T-helper 1 cell treated with Interleukin-12 subunit alpha and Interleukin-12 subunit beta and Interleukin-4 antibody, amounts not matched to agents 30 μg/mL and 1 μg/mL, for 36 hours (primary cell): Measurements from ENCODE around the gene ACOXL.

Experiments
- H3K27ac Mint-ChIP-seq: one replicate; pipeline ENCODE4 v1.8.0; 2021; ENCODE audit warnings: mild to moderate bottlenecking, mixed read lengths
- H3K27me3 Mint-ChIP-seq: one replicate; pipeline ENCODE4 v1.8.0; 2021; ENCODE audit warnings: low read depth, mixed read lengths
- H3K36me3 Mint-ChIP-seq: one replicate; pipeline ENCODE4 v1.8.0; 2021; ENCODE audit warnings: low read depth, mixed read lengths
- H3K4me1 Mint-ChIP-seq: one replicate; pipeline ENCODE4 v1.8.0; 2021; ENCODE audit warnings: low read depth, mixed read lengths
- H3K4me3 Mint-ChIP-seq: one replicate; pipeline ENCODE4 v1.8.0; 2021; ENCODE audit warnings: mild to moderate bottlenecking, moderate library complexity, mixed read lengths
- H3K9me3 Mint-ChIP-seq: one replicate; pipeline ENCODE4 v1.8.0; 2021; ENCODE audit warnings: mixed read lengths

The ACOXL gene

GRCh38 chr2:111100087-111100764 lies 367.9 kb downstream of the ACOXL start:
- H3K27me3 Mint-ChIP-seq: peaks cover 60% of the 10 kb centered on the region
- peaks cover 12% of the 10 kb centered on the region for H3K4me1 Mint-ChIP-seq
- H3K36me3 Mint-ChIP-seq: no peaks in the 10 kb centered on the region
- no peak overlapping the region for H3K27ac Mint-ChIP-seq
- peaks cover 7% of the 10 kb centered on the region for H3K9me3 Mint-ChIP-seq
- H3K4me3 Mint-ChIP-seq: no peak overlapping the region

DNA sequence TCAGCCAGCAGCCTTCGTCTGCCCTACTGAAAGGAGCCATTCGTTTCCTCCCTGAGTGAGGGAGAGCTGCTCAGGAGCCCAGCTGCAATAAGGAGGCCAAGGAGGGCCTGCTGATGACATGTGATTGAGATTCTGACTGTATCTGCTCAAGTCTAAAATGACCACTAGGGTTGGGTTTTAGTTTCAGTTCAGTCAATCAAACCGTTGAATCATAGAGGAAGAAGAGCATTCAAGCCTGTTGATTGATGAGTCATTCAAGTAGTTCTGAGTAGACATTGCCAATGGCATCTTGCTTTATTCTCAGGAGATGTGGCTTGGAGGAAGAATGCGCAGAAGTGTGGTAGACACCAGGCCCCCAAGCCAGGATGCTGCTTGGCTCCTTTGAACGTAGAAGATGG lies 368.4 kb downstream of the ACOXL start:
- Mint-ChIP-seq H3K27me3 (peaks cover 64% of the 10 kb centered on the region), H3K4me1 (peaks cover 12% of the 10 kb centered on the region), H3K36me3 (no peaks in the 10 kb centered on the region)

DNA sequence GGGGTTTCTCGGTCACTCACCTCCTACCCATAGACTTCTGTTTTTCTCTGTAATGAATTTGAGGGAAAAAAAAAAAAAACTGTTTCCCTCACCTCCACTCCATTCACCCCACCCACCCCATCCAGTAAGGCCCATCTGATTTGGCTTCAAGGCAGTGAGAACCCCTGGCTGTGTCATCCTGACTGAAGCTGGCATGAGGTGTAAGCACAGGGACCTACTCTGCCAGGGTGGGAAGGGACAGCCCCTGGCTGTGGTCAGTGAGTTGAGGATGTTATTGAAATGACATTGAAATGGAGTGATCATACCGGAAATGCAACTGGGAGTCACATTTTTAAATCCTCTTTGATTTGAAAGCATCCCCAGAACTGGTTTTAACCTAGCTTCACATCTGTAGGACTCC lies 369.2 kb downstream of the ACOXL start:
- peaks cover 7% of the 10 kb centered on the region for H3K9me3 Mint-ChIP-seq

More for the DNA sequence above, 368.4 kb downstream of the ACOXL start:
- Mint-ChIP-seq H3K27ac (no peak overlapping the region), H3K4me3 (no peak overlapping the region), H3K9me3 (peaks cover 7% of the 10 kb centered on the region)

GRCh38 chr2:111102216-111102615 lies 369.8 kb downstream of the ACOXL start:
- Mint-ChIP-seq H3K4me1 (peaks cover 12% of the 10 kb centered on the region), H3K27me3 (peaks cover 78% of the 10 kb centered on the region), H3K27ac (no peak overlapping the region), H3K9me3 (peaks cover 7% of the 10 kb centered on the region), H3K36me3 (no peaks in the 10 kb centered on the region), H3K4me3 (no peak overlapping the region)

More for the DNA sequence above, 369.2 kb downstream of the ACOXL start:
- Mint-ChIP-seq H3K36me3 (no peaks in the 10 kb centered on the region), H3K27me3 (peaks cover 72% of the 10 kb centered on the region), H3K4me3 (no peak overlapping the region), H3K27ac (no peak overlapping the region), H3K4me1 (peaks cover 12% of the 10 kb centered on the region)

DNA sequence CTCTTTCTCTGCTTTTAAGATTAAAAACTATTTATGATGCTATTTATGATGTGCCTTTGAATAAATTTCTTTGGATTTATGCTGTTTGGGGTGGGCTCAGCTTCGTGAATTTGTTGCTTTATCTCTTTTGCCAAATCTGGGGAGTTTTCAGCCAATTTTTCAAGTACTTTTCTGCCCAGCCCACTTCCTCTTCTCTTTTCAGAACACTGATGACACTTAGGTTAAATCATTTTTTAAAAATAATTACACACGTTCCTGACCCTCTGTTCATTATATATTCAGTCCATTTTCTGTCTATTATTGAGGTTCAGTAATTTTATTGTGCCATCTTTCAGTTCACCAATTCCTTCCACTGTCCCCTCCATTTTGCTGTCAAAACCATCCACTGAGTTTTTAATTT lies 373.6 kb downstream of the ACOXL start:
- peaks cover 1% of the 10 kb centered on the region for H3K4me1 Mint-ChIP-seq
- H3K36me3 Mint-ChIP-seq: no peaks in the 10 kb centered on the region
- H3K27ac Mint-ChIP-seq: no peak overlapping the region
- no peak overlapping the region for H3K4me3 Mint-ChIP-seq
- peaks cover 1% of the 10 kb centered on the region for H3K9me3 Mint-ChIP-seq
- H3K27me3 Mint-ChIP-seq: peaks cover 76% of the 10 kb centered on the region

GRCh38 chr2:111106706-111107105 lies 374.3 kb downstream of the ACOXL start:
- Mint-ChIP-seq H3K4me3 (no peak overlapping the region), H3K27ac (no peak overlapping the region), H3K9me3 (no peaks in the 10 kb centered on the region), H3K36me3 (no peaks in the 10 kb centered on the region), H3K4me1 (peaks cover 3% of the 10 kb centered on the region), H3K27me3 (peaks cover 77% of the 10 kb centered on the region)

DNA sequence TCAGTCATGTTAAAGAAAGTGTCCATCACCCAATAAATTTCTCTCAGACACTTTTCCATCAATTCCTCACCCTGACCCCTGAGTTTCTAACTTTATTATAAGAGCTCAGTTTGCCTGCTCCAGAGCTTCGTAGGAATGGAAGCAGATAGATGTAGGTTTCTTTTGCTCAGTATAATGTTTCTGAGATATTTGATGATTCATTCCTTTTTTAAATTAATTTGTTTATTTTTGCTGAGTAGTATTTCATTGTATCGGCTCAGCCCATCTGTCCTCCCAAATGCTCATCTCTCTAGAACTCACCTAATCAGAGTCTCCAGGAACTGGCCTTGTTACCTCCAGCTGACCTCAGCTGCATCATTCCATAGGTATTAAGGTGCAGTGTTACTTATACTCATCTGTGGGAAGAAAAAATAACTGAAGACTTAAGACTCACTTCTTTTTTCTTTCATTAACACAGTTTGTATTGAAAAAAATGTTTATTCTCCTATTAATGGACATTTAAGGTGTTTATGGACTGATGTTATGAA lies 376.4 kb downstream of the ACOXL start:
- Mint-ChIP-seq H3K27me3 (peaks cover 77% of the 10 kb centered on the region), H3K4me1 (peaks cover 3% of the 10 kb centered on the region), H3K4me3 (no peak overlapping the region), H3K36me3 (no peaks in the 10 kb centered on the region), H3K27ac (no peak overlapping the region), H3K9me3 (no peaks in the 10 kb centered on the region)

GRCh38 chr2:111111101-111111755 lies 378.9 kb downstream of the ACOXL start:
- H3K27ac Mint-ChIP-seq: no peak overlapping the region
- peaks cover 8% of the 10 kb centered on the region for H3K4me1 Mint-ChIP-seq
- H3K36me3 Mint-ChIP-seq: no peaks in the 10 kb centered on the region
- H3K27me3 Mint-ChIP-seq: peaks cover 77% of the 10 kb centered on the region
- H3K9me3 Mint-ChIP-seq: no peaks in the 10 kb centered on the region
- no peak overlapping the region for H3K4me3 Mint-ChIP-seq

GRCh38 chr2:111113838-111114237 lies 381.5 kb downstream of the ACOXL start:
- H3K4me3 Mint-ChIP-seq: no peak overlapping the region
- peaks cover 2% of the 10 kb centered on the region for H3K36me3 Mint-ChIP-seq
- no peaks in the 10 kb centered on the region for H3K9me3 Mint-ChIP-seq
- H3K4me1 Mint-ChIP-seq: peaks cover 30% of the 10 kb centered on the region
- H3K27ac Mint-ChIP-seq: no peak overlapping the region
- peaks cover 82% of the 10 kb centered on the region for H3K27me3 Mint-ChIP-seq

DNA sequence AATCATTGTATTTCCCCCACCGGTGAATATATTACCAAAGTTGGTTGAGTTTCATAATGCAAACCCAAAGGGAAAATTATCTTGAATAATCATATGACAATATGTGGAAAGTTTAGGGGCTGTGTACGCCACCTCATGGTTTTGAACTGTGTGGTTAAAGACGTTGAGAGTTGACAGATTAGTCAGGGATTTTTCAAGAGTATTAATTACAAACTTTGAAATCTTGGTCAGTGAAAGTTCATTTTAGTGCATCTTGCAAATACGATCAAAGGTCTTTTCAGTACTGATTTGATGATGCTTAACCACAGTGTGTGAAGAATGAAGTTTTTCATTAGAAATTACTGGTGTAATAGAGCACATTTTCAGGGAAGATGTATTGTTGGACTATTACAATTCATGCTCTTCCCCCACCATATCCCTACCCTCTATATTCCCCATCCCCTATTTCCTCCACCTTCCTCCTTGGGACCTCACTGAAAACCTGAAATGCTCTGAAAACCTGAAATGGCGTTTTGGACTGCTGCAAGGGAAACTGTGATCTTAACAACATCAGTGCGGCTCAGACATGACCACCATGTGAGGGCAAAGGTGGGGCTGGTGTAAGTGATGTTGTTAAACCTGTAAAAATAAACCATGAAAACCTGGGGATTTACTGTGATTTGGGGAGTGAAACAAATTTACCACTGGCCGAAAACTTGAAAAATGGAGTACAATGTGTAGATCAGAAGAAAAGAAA lies 383.8 kb downstream of the ACOXL start:
- peak overlapping the region; percentile 3 for H3K27ac Mint-ChIP-seq
- H3K27me3 Mint-ChIP-seq: peaks cover 77% of the 10 kb centered on the region
- H3K4me3 Mint-ChIP-seq: peak overlapping the region; percentile 56
- peaks cover 41% of the 10 kb centered on the region for H3K4me1 Mint-ChIP-seq
- H3K9me3 Mint-ChIP-seq: no peaks in the 10 kb centered on the region
- H3K36me3 Mint-ChIP-seq: peaks cover 6% of the 10 kb centered on the region

DNA sequence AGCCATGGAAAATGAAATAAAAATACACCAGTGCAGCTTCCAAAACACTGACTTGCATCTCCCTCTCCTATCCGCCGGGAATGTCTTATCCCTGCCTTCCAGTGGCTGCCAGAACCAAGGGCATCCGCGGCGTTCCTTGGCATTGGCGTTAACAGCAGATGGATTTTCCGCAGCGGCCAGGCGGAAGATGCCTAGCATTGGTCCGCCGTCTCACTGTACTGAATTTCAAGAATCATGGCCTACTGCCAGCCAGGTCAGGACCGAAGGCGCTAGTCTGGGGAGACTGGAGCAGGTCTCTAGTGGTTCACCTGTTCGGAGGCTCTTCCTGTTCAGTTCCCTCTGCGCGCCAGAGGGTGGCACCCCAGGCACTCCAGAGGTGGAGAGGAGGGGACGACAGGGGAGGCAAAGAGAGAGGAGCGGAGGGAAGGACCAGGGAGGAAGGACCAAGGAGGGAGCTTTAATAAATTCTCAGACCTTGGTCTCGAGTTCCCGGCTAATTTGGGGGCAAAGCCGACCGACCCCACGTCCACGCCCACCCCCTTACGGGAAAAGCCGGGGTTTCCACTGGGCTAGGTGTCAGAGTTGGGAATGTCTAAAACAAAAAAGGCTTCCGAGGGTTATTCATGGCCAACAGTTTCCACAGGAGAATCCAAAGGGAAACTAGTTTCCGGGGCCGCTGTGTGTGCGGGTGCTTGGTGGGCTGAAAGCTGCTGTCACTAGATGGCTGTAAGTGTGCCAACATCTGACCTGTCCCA lies 384.6 kb downstream of the ACOXL start:
- Mint-ChIP-seq H3K4me3 (peak overlapping the region; percentile 83), H3K27me3 (peaks cover 75% of the 10 kb centered on the region), H3K27ac (peak overlapping the region; percentile 49), H3K9me3 (no peaks in the 10 kb centered on the region), H3K36me3 (peaks cover 11% of the 10 kb centered on the region), H3K4me1 (peaks cover 38% of the 10 kb centered on the region)

GRCh38 chr2:111117598-111118480 lies 385.5 kb downstream of the ACOXL start:
- peaks cover 12% of the 10 kb centered on the region for H3K36me3 Mint-ChIP-seq
- peak overlapping the region; percentile 76 for H3K27ac Mint-ChIP-seq
- H3K9me3 Mint-ChIP-seq: no peaks in the 10 kb centered on the region
- peak overlapping the region; percentile 87 for H3K4me3 Mint-ChIP-seq
- peaks cover 38% of the 10 kb centered on the region for H3K4me1 Mint-ChIP-seq
- H3K27me3 Mint-ChIP-seq: peaks cover 69% of the 10 kb centered on the region

DNA sequence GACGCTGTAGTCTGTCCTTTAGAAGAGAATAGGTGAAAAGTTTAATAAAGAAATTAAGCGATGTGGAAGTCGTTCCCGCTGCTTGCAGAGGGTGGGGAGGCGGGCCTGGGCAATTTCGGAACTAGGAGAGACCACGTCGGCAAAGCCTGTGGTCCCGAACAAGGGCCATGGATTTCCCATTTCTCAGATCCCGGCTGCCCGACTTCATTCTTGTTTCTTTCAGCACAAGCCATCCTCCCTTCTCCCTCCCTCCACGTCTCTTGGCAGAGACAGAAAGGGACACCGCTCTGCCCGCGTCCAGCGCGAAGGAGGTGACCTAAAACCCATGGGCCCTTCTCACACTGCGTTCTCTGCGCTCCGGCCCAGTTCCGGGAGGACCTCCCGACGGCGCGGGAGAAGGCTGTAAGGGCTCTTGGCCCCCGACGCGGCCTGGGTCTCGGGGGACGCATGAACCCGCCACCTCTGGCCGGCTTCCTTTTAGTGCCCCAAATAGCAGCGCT lies 386.2 kb downstream of the ACOXL start:
- Mint-ChIP-seq H3K4me3 (peak overlapping the region; percentile 87), H3K27me3 (peaks cover 62% of the 10 kb centered on the region), H3K4me1 (peaks cover 38% of the 10 kb centered on the region), H3K9me3 (no peaks in the 10 kb centered on the region), H3K36me3 (peaks cover 16% of the 10 kb centered on the region), H3K27ac (peak overlapping the region; percentile 76)
